ENCODE measurements around the gene HIPK2. TPM values are rescaled to one million over a fixed set of nuclear protein-coding genes. Genes with fewer than 3 reads are reported as not detected.

The HIPK2 gene
- total and polyA plus RNA-seq, 2 of the 4 experiments (the other 2 are of a cell fraction), result 22.0 to 27.1 TPM

- H3K4me3 ChIP-seq (ENCODE audit: insufficient read depth, low read depth, low read length), result no peak overlapping the region
- DNase-seq (no peak), ATAC-seq (ENCODE audit: low read depth) (no peak)
- dilution Hi-C loops (cut with HindIII; ENCODE audit: low sequenced_read_pairs, unreplicated experiment) (no loop called here), in situ Hi-C loops (cut with MboI; ENCODE audit: low sequenced_read_pairs) (no loop called here), intact Hi-C loops (cut with micrococcal nuclease) (no loop called here)
- H3K9ac ChIP-seq (ENCODE audit: low read depth, low read length), result no peak overlapping the region
- H3K79me1 ChIP-seq (ENCODE audit: low read depth in 1 of 2, low read length in 2 of 2), result peaks cover 50 to 97% of the 10 kb centered on the region in 2 experiments
- ChIA-PET POLR2A (ENCODE audit: unreplicated experiment) (no interaction called here), CTCF (interaction anchor here (0.6 kb wide), 1 partner anchor 15 kb away, joined by 3 read pairs; no protein-coding TSS in a partner anchor)
- no peak overlapping the region for H2BK5ac ChIP-seq (ENCODE audit: low read depth, low read length, poor library complexity, severe bottlenecking)
- H2AK9ac ChIP-seq (replicated peaks; ENCODE audit: low read depth, low read length, poor library complexity), result no peak overlapping the region
- 83% methylated on average over 4 of the region's 8 CpGs; no CpG with 5 or more reads in 1 of the 2 experiments for WGBS, 2 experiments (ENCODE audit: extremely low coverage in 2 of 2, insufficient read length in 1 of 2)
- no peak overlapping the region for H2BK15ac ChIP-seq (ENCODE audit: low read depth, low read length)
- peaks cover 49% of the 10 kb centered on the region for H3K9me1 ChIP-seq (ENCODE audit: insufficient read depth, low read length)
- no peak overlapping the region for H3K14ac ChIP-seq (replicated peaks; ENCODE audit: low read depth, low read length)
- H4K20me1 ChIP-seq (ENCODE audit: insufficient read depth, low read length), result peaks cover 92% of the 10 kb centered on the region
- peaks cover 24% of the 10 kb centered on the region for H3K4me1 ChIP-seq (ENCODE audit: control insufficient read depth, insufficient read depth, low read length)
- no TSS peak for BruUV-seq (replicated peaks)
- no peak overlapping the region for H3K18ac ChIP-seq (ENCODE audit: low read depth, low read length)
- no peak overlapping the region for H4K5ac ChIP-seq (ENCODE audit: low read depth, low read length)
- no peak overlapping the region for H3K27ac ChIP-seq (ENCODE audit: insufficient read depth, low read length)
- no peak overlapping the region for H3K4me2 ChIP-seq (ENCODE audit: low read depth, low read length)
- H3K27me3 ChIP-seq (ENCODE audit: control insufficient read depth, insufficient read depth, low read length), result no peaks in the 10 kb centered on the region
- no peak overlapping the region for H2AFZ ChIP-seq (replicated peaks; ENCODE audit: low read length, poor library complexity)
- no peak overlapping the region for H4K91ac ChIP-seq (ENCODE audit: insufficient read depth, low read depth, low read length)
- no peak overlapping the region for H4K8ac ChIP-seq (ENCODE audit: low read depth in 2 of 2, low read length in 2 of 2)
- no peak overlapping the region for H2BK20ac ChIP-seq (ENCODE audit: low read depth, low read length)
- H2AK5ac ChIP-seq (ENCODE audit: low read depth, low read length), result no peak overlapping the region
- H2BK120ac ChIP-seq (ENCODE audit: low read depth, low read length), result no peak overlapping the region
- H3K36me3 ChIP-seq (ENCODE audit: control insufficient read depth, insufficient read depth, low read length), result peaks cover 33% of the 10 kb centered on the region
- no peak overlapping the region for H3K56ac ChIP-seq (ENCODE audit: extremely low read depth, insufficient read depth, low read length)
- TF ChIP-seq BHLHE40 (IDR thresholded peaks at IDR 0.05; ENCODE audit: low read depth, low read length) (no peak), ELK1 (IDR thresholded peaks at IDR 0.05; ENCODE audit: borderline replicate concordance, low read depth, low read length) (no peak), CHD1 (IDR thresholded peaks at IDR 0.05; ENCODE audit: low read depth, low read length) (no peak), RAD21 (IDR thresholded peaks at IDR 0.05; ENCODE audit: low read length) (no peak), FOS (IDR thresholded peaks at IDR 0.05; ENCODE audit: low read depth, low read length) (no peak), SMC3 (IDR thresholded peaks at IDR 0.05; ENCODE audit: low read depth, low read length) (no peak), NFE2L2 (IDR thresholded peaks at IDR 0.05; ENCODE audit: low read depth, low read length) (no peak), RFX5 (IDR thresholded peaks at IDR 0.05; ENCODE audit: low read depth, low read length) (no peak), RCOR1 (IDR thresholded peaks at IDR 0.05; ENCODE audit: insufficient replicate concordance, low read length) (no peak), CTCF (conservative IDR thresholded peaks at IDR 0.05; ENCODE audit: low read depth, low read length) (no peak)
- H3K4ac ChIP-seq (ENCODE audit: low read depth, low read length), result no peak overlapping the region
- H3K9me3 ChIP-seq (ENCODE audit: control insufficient read depth, insufficient read depth, low read length), result no peaks in the 10 kb centered on the region
- H3K23ac ChIP-seq (ENCODE audit: low read depth, low read length), result no peak overlapping the region
These were observed 122.5 kb downstream of the HIPK2 start for GRCh38 chr7:139655305-139655704.

All from IMR-90 (cell line).